Endothelial cell (in vitro differentiated cells): ENCODE results near the gene CDH16. TPM values are rescaled to one million over a fixed set of nuclear protein-coding genes. Genes with fewer than 3 reads are reported as not detected.

Experiments used
- DNase-seq: peaks from one replicate; pipeline ENCODE4 v3.0.0; 2021; ENCODE audit warnings: low spot score
- H3K27ac Mint-ChIP-seq: one replicate; pipeline ENCODE4 v1.8.0; 2021; ENCODE audit warnings: mixed read lengths, inconsistent platforms; ENCODE audit not compliant: unreplicated experiment
- H3K27me3 Mint-ChIP-seq: one replicate; pipeline ENCODE4 v1.8.0; 2021; ENCODE audit warnings: mild to moderate bottlenecking, moderate library complexity, mixed read lengths, inconsistent platforms; ENCODE audit not compliant: unreplicated experiment
- H3K36me3 Mint-ChIP-seq: one replicate; pipeline ENCODE4 v1.8.0; 2021; ENCODE audit warnings: mild to moderate bottlenecking, low read depth, mixed read lengths, inconsistent platforms; ENCODE audit not compliant: unreplicated experiment
- H3K4me1 Mint-ChIP-seq: one replicate; pipeline ENCODE4 v1.8.0; 2021; ENCODE audit warnings: mild to moderate bottlenecking, mixed read lengths, inconsistent platforms; ENCODE audit not compliant: unreplicated experiment
- H3K4me3 Mint-ChIP-seq: one replicate; pipeline ENCODE4 v1.8.0; 2021; ENCODE audit warnings: mild to moderate bottlenecking, mixed read lengths, inconsistent platforms; ENCODE audit not compliant: unreplicated experiment
- H3K9me3 Mint-ChIP-seq: one replicate; pipeline ENCODE4 v1.8.0; 2021; ENCODE audit warnings: mixed read lengths, inconsistent platforms; ENCODE audit not compliant: unreplicated experiment
- total RNA-seq: library from RNA; stranded (reverse); fragmentation: NEBNext Ultra II Directional; extraction: Animal tissue kit (Norgen Biotek cat#: 25700); gene quantifications from one replicate; pipeline ENCODE4 v1.2.1, GENCODE V29; 2021; ENCODE audit not compliant: unreplicated experiment
- TF ChIP-seq, protein P1 (sequence below): fragments of 200-600 bp; sonication (generic); IDR thresholded peaks from one replicate; pipeline ENCODE4 v1.5.0; 2021; ENCODE audit warnings: antibody characterized with exemption; ENCODE audit not compliant: unreplicated experiment

The CDH16 gene
- total RNA-seq, 1 donor from 2014 or later = not detected

DNA sequence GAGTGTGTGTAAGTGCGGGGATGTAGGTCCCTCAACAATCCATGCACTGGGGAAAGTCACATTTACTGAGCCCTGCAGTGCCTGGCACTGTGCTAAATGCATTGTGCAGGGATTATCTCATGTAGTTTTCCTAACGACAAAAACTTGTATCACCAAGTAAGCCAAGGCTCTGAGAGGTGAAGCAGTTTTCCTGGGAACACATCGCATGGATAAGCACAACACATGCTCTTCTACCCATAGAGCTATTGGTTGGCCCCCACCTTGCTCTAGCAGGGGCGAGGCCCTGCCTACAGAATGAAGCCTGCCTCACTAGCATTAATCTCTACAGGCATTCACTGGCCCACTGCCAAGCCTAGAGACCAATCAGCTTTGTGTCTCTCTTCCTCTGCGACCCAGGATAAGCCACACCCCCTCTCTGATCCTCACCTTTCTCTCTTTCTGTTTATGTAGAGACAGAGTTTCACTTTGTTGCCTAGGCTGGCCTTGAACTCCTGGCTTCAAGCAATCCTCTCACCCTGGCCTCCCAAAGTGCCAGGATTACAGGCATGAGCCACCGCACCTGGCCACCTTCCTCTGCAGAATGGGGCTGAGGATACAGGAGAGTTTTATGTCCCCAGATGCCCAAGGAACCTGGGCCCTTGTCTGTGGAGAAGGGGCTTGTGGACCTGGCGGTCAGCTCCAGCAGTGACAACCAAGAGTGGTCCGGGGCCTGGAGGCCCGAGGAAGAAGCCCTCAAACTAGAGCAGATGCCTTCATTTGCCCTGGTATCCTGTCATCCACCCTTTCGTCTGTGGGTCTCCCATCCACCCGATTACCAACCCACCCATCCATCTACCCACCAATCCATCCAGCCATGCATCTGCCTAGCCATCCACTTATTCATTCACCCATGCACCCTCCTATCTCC is 12.8 kb downstream of the CDH16 start:
- Mint-ChIP-seq H3K4me1 (peaks cover 2% of the 10 kb centered on the region), H3K27me3 (peaks cover 12% of the 10 kb centered on the region), H3K27ac (no peak overlapping the region), H3K36me3 (no peaks in the 10 kb centered on the region), H3K4me3 (no peak overlapping the region), H3K9me3 (no peaks in the 10 kb centered on the region)
- TF ChIP-seq, protein P1, sequence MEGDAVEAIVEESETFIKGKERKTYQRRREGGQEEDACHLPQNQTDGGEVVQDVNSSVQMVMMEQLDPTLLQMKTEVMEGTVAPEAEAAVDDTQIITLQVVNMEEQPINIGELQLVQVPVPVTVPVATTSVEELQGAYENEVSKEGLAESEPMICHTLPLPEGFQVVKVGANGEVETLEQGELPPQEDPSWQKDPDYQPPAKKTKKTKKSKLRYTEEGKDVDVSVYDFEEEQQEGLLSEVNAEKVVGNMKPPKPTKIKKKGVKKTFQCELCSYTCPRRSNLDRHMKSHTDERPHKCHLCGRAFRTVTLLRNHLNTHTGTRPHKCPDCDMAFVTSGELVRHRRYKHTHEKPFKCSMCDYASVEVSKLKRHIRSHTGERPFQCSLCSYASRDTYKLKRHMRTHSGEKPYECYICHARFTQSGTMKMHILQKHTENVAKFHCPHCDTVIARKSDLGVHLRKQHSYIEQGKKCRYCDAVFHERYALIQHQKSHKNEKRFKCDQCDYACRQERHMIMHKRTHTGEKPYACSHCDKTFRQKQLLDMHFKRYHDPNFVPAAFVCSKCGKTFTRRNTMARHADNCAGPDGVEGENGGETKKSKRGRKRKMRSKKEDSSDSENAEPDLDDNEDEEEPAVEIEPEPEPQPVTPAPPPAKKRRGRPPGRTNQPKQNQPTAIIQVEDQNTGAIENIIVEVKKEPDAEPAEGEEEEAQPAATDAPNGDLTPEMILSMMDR = no peak
- no peak for DNase-seq

DNA sequence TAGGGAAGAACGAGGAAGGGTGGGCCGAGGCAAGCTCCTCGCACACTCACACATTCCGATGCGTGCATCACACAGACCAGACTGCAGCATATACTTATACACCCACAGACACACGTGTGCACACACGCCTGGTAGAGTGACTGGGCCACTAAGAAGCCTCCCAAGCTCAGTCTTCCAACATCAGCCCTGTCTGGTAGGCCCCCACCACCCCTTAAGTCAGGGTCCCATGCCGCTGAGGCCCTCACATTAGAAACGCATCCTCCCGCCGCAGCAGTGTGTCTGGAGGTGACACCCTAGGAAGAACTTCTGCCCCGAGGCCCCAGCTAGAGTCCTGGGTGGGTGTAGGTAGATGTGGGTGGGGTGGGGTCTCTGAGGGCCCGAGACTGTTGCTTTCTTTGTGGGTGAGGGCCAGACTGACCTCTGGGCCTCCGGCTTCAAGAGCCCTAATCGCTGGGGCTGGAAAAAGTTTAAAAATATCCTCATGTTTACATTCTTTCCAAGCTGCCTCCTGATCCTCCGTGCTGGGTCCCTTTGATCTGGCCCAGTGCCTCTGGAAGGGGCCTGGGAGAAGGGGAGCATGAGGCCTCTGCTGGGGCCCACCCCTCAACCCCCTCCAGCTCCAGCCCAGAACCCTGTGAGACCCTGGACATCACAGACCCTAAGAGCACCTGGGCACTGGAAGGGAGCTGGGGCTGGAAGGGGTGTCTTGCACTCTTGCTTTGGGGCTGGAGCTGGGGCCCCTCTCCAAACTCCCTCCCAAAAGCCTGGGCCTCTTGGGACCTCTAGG is 13.6 kb downstream of the CDH16 start:
- no peak for DNase-seq
- Mint-ChIP-seq H3K27ac (no peak overlapping the region), H3K4me3 (no peak overlapping the region), H3K27me3 (peaks cover 15% of the 10 kb centered on the region), H3K36me3 (no peaks in the 10 kb centered on the region), H3K9me3 (no peaks in the 10 kb centered on the region), H3K4me1 (peaks cover 2% of the 10 kb centered on the region)
- TF ChIP-seq, protein P1 = no peak

DNA sequence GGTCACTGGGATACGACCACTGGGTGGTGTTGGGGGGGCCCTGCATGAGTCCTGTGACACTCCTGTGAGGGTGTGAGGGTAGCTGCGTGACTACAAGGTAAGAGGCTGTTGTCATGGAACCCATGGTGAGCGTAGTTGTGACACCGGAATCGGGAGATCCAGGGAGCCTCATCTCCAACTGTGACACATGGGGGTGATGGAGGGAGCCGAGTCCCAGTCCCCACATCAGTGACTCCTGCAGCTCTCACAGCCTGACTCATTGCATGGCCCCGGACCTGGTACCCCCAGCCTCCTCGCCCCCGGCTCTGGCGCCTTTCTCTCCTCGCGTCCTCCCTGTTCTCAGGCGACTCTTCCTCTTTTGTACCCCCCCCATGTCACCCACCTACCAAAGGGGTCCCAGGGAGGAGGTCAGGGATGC is 14.2 kb downstream of the CDH16 start:
- no peak for DNase-seq
- H3K27me3 Mint-ChIP-seq = peaks cover 13% of the 10 kb centered on the region
- H3K36me3 Mint-ChIP-seq = no peaks in the 10 kb centered on the region
- no peak overlapping the region for H3K27ac Mint-ChIP-seq
- TF ChIP-seq, protein P1 = no peak
- H3K4me1 Mint-ChIP-seq = peaks cover 2% of the 10 kb centered on the region
- no peak overlapping the region for H3K4me3 Mint-ChIP-seq
- H3K9me3 Mint-ChIP-seq = no peaks in the 10 kb centered on the region

DNA sequence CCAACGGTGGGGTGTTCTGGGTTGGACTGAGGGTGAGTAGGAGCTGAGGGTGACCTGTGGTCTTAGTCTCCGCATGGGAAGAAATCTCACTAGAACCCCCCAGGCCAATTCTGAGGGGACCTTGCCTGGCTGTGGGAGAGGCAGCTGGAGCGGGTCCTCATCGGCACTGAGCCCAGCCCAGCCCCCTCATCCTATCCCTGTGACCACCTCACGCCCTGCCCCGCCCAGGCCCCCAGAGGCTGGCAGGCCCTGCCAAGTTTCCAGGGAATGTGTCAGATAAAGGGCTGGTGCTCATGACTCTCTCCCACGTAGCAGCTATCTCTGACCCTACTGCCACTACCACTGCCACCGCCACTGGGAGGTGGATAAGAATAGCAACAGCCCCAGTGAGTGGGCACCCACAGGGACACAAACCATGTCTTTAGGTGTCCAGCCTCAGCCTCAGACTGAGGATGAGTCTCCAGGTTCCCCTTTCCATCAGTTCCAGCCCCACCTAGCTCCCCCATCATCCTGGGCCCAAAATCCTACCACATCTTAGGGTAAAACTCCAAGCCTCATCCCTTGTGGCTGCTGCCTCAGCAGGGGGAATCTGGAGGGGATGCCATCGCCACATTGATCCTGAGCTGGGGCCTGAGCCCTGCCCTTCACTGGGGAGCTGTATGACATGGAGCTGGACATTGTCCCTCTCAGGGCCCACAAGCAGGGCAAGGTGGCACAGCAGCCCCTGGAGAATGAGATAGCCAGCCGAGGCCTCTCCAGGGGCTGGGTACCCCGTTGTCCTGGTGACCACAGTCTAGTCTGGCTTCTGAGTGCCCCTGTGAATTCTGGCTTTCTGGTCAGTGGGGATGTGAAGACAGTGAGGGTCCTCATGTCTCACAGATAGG is 14.9 kb downstream of the CDH16 start:
- no peaks in the 10 kb centered on the region for H3K36me3 Mint-ChIP-seq
- peaks cover 2% of the 10 kb centered on the region for H3K4me1 Mint-ChIP-seq
- H3K4me3 Mint-ChIP-seq = no peak overlapping the region
- no peak for DNase-seq
- peaks cover 13% of the 10 kb centered on the region for H3K27me3 Mint-ChIP-seq
- TF ChIP-seq, protein P1 = no peak
- H3K9me3 Mint-ChIP-seq = no peaks in the 10 kb centered on the region
- no peak overlapping the region for H3K27ac Mint-ChIP-seq
